Mesothelial cell of epicardium (in vitro differentiated cells): ENCODE data around the gene AATK. TPM values are rescaled to one million over a fixed set of nuclear protein-coding genes. Genes with fewer than 3 reads are reported as not detected.

ENCODE experiments used
- DNase-seq, 2 experiments: peaks; one replicate each; pipeline ENCODE4 v3.0.0; 2021; ENCODE audit warnings: low spot score in 2 of 2; ENCODE audit not compliant: unreplicated experiment in 2 of 2
- H3K27ac Mint-ChIP-seq: 2 replicates; pipeline ENCODE4 v1.8.0; 2021; ENCODE audit warnings: mixed read lengths
- H3K27me3 Mint-ChIP-seq: 2 replicates; pipeline ENCODE4 v1.8.0; 2021; ENCODE audit warnings: low read depth, mixed read lengths
- H3K36me3 Mint-ChIP-seq: 2 replicates; pipeline ENCODE4 v1.8.0; 2021; ENCODE audit warnings: mixed read lengths
- H3K4me1 Mint-ChIP-seq: 2 replicates; pipeline ENCODE4 v1.8.0; 2021; ENCODE audit warnings: mixed read lengths
- H3K4me3 Mint-ChIP-seq: 2 replicates; pipeline ENCODE4 v1.8.0; 2021; ENCODE audit warnings: mild to moderate bottlenecking, moderate library complexity, mixed read lengths
- H3K9me3 Mint-ChIP-seq: 2 replicates; pipeline ENCODE4 v1.8.0; 2021; ENCODE audit warnings: mixed read lengths
- total RNA-seq: library from RNA; stranded (reverse); gene quantifications from 3 replicates; pipeline ENCODE4 v1.2.1, GENCODE V29; 2021
- TF ChIP-seq, protein P1 (sequence below): fragments of 200-600 bp; sonication (generic); IDR thresholded peaks from one replicate; pipeline ENCODE4 v1.5.0; 2021; ENCODE audit warnings: antibody characterized with exemption; ENCODE audit not compliant: unreplicated experiment

The AATK gene
- total RNA-seq, 1 donor from 2014 or later: 17.3 TPM

DNA sequence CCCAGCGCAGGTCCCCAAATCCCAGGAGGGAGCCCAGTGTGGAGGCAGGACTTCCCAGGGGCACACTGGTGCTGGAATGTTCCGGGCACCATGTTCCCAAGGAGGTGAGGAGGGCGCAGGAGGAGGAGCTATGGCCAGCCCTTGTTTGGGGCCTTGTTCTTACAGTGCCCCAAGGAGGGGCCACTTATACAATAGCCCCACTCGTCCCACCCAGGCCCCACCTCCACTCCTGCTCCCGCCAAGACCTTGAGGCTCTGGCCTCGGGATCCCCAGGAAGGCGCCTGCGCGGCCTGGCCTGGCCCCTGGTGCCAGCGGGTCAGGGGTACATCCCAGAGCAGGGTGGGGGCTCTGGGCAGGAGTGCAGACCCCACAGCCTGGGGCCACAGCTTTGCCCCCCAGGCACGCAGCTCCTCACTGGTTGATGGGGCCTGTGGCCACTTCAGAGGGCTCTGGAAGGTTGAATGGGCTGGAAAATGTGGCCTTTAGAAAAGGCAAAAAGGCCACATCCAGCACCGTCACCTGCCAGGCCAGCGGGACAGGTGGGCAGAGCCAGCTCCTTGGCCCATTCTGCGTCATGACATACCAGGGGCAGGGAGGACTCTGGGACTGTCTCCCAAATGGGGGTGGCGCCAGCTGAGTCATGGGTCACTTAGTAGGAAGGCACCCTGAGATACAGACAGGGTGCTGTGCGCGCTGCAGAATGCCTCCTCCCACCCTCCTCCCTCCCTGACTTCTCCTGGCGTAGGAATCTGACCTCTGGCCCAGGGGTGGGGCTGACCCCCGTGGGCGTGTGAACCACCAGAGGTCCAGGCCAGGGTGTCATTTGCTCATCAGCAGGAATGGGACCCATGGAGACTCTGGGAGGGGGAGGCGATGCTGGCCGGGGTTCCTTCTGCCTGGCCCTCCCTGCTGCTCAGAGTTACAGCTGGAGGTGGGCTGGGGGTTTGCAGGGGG lies 33.0 kb downstream of the AATK start:
- Mint-ChIP-seq H3K36me3 (no peaks in the 10 kb centered on the region), H3K4me1 (no peaks in the 10 kb centered on the region), H3K4me3 (no peak overlapping the region), H3K27ac (no peak overlapping the region), H3K27me3 (no peaks in the 10 kb centered on the region), H3K9me3 (no peaks in the 10 kb centered on the region)
- TF ChIP-seq, protein P1, sequence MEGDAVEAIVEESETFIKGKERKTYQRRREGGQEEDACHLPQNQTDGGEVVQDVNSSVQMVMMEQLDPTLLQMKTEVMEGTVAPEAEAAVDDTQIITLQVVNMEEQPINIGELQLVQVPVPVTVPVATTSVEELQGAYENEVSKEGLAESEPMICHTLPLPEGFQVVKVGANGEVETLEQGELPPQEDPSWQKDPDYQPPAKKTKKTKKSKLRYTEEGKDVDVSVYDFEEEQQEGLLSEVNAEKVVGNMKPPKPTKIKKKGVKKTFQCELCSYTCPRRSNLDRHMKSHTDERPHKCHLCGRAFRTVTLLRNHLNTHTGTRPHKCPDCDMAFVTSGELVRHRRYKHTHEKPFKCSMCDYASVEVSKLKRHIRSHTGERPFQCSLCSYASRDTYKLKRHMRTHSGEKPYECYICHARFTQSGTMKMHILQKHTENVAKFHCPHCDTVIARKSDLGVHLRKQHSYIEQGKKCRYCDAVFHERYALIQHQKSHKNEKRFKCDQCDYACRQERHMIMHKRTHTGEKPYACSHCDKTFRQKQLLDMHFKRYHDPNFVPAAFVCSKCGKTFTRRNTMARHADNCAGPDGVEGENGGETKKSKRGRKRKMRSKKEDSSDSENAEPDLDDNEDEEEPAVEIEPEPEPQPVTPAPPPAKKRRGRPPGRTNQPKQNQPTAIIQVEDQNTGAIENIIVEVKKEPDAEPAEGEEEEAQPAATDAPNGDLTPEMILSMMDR: no peak
- DNase-seq: no peak

DNA sequence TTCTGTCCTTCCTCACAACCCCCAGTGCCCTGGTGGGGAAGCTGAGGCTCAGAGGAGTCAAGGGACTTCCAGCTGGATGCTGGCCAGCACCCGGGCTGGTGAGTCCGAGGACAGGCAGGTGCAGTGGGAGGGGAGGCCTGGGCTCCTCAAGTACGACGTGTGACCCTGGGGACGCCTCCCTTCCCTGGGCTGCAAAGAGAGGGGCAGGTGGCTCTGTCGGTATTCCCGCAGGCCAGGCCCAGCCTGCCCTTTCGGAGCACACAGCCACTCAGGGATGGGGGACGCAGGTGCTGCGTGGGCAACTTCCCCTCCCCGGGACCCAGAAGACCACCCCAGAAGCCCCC lies 33.9 kb downstream of the AATK start:
- Mint-ChIP-seq H3K4me1 (no peaks in the 10 kb centered on the region), H3K36me3 (no peaks in the 10 kb centered on the region), H3K27me3 (no peaks in the 10 kb centered on the region), H3K9me3 (no peaks in the 10 kb centered on the region), H3K4me3 (no peak overlapping the region), H3K27ac (no peak overlapping the region)
- no peak for DNase-seq
- TF ChIP-seq, protein P1: no peak

DNA sequence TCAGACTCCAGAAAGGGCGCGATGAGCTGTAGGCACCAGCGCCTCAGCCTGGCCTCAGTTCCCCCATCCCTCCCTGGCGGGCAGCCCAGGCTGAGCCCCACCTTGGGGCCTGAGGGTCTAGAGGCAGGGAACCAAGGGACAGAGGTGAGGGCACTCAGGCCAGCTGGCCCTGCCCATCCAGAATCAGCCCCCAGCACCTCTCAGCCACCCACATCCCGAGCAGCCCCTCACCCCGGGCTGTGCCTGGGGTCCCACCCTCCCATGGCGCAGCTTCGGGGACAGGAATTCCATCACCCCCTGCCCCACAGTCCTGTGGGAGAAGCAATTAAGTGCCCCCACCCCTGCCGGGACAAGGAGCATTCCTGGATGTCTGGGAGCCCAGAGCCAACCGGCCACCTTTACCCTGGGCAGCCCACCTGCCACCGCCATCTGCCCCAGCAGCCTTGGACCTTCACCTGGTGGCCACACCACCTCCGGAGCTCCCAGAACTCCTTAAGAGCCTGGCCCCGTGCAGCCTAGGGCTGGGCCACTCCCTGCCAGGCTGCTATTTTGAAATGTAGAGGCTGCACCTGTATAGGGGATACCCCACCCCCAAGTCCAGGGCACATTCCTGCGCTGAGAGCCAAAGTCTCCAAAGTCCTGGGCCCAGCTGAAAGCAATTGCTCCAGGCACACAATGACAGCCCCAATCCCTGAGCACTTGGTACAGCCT lies 34.4 kb downstream of the AATK start:
- H3K27ac Mint-ChIP-seq: no peak overlapping the region
- H3K9me3 Mint-ChIP-seq: no peaks in the 10 kb centered on the region
- DNase-seq: no peak
- H3K27me3 Mint-ChIP-seq: no peaks in the 10 kb centered on the region
- H3K4me1 Mint-ChIP-seq: no peaks in the 10 kb centered on the region
- TF ChIP-seq, protein P1: no peak
- no peak overlapping the region for H3K4me3 Mint-ChIP-seq
- no peaks in the 10 kb centered on the region for H3K36me3 Mint-ChIP-seq

DNA sequence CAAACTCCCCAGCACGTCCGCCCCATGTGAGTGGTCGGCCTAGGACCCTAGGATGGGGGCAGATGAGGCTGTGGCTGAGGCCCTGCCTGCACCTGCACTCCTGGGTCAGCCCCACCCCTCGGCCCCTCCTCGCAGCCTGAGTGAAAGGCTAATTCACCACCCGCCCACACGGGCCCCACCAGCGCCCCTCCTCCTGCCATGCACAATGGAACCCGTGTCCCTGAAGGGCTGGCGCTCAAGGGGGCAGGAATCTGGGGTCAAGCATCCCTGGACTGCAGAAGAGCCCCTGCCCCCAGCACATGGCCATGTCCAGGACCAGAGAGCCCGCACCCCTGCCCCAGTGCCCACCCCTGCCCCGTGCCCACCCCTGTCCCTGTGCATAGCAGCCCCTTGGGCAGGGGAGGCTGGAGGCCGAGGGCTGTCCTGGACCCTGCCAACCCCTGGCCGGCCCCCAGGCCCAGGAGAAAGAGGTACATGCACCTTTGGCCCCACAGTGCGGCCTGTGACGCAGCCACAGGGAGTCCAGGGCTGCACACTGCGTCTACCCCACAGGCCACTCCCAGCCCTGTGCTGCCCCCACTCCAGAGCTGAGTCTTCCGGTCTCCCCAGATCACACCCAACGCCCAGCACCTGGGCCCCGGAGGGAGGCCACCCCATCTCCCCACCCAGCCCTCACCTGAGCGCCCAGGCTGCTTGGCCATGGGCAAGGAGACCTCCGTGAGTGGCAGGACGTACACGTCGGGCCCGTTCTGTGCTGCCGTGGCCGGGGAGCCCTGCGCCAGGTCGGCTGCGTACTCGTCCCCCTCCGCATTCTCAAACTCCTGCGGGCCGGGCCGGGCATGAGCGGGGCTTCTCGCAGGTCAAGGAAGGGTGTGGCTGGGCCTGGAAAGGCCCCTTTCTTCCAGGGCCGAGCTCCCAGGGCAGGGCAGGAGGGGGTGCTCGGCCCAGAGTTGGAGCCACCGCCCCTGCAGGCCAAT lies 35.3 kb downstream of the AATK start:
- H3K4me1 Mint-ChIP-seq: no peaks in the 10 kb centered on the region
- H3K27ac Mint-ChIP-seq: no peak overlapping the region
- no peaks in the 10 kb centered on the region for H3K36me3 Mint-ChIP-seq
- no peaks in the 10 kb centered on the region for H3K27me3 Mint-ChIP-seq
- TF ChIP-seq, protein P1: no peak
- H3K4me3 Mint-ChIP-seq: no peak overlapping the region
- DNase-seq: no peak
- no peaks in the 10 kb centered on the region for H3K9me3 Mint-ChIP-seq

DNA sequence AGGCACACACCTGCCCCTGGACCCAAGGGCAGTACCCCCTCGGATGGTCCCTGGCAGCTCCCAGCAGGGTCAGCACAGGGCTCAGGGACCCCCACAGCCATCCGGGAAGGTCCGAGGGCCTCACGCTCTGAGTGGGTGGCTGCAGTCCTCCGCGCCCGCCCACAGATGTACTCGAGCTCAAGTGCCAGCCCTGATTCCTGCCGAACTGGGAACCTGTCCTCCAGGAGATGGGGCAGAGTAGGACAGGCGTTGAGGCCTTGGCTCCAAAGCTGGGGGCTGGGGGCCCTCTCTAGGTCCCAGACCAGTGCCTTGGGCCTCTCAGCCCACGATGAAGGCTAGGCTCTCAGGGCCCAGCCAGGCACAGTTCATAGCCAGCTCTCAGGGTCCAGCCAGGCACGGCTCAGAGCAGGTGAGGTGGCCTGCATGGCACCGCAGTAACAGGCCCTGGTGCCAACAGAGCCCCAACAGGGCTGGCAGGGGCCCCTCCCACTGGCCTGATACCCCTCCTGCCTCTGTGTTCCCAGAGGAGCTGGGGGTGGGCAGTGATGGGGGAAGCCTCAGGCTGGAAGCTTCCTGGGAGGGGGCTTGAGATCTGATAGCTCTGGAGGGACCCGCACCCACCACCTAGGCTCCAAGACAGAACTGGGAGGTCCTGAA lies 36.2 kb downstream of the AATK start:
- TF ChIP-seq, protein P1: no peak
- Mint-ChIP-seq H3K4me1 (no peaks in the 10 kb centered on the region), H3K36me3 (no peaks in the 10 kb centered on the region), H3K27ac (no peak overlapping the region), H3K9me3 (no peaks in the 10 kb centered on the region), H3K27me3 (no peaks in the 10 kb centered on the region), H3K4me3 (no peak overlapping the region)
- DNase-seq: no peak
